MM.1S (cell line): ENCODE data around the gene ARHGEF26.

Source experiments
- EZH2 ChIP-seq: fragments of 300-600 bp; sonication (generic); optimal IDR thresholded peaks from 2 replicates; pipeline ENCODE3; 2017; ENCODE audit warnings: low read depth, mild to moderate bottlenecking, antibody characterized with exemption, low read length, mixed read lengths
- EZH2phosphoT487 ChIP-seq: fragments of 300-600 bp; sonication (generic); IDR thresholded peaks from 2 replicates; pipeline ENCODE4 v1.6.1; 2018; ENCODE audit warnings: antibody characterized with exemption, low read length
- TF ChIP-seq, protein P1 (sequence below): fragments of 300-600 bp; sonication (generic); IDR thresholded peaks from 2 replicates; pipeline ENCODE4 v1.5.1; 2016; ENCODE audit warnings: antibody characterized with exemption, low read length, mixed read lengths

DNA sequence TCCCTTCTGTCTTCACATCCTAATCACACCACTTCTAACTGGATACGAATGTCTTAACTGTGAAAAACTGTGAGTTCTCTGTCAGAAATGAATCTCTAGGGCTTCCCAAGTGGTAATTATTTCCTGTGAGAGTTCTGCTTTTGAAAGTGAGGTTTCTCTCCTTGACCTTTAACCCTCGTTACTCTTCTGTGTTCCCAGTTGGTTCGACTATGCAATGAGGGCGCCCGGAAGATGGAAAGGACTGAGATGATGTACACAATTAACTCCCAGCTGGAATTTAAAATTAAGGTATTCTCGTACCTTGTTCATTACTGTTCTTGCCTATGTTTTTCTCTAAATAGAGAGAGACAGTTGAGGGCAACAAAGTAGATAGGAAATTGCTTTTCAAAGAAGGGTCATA, 96.5 kb downstream of the ARHGEF26 start:
- TF ChIP-seq, protein P1, sequence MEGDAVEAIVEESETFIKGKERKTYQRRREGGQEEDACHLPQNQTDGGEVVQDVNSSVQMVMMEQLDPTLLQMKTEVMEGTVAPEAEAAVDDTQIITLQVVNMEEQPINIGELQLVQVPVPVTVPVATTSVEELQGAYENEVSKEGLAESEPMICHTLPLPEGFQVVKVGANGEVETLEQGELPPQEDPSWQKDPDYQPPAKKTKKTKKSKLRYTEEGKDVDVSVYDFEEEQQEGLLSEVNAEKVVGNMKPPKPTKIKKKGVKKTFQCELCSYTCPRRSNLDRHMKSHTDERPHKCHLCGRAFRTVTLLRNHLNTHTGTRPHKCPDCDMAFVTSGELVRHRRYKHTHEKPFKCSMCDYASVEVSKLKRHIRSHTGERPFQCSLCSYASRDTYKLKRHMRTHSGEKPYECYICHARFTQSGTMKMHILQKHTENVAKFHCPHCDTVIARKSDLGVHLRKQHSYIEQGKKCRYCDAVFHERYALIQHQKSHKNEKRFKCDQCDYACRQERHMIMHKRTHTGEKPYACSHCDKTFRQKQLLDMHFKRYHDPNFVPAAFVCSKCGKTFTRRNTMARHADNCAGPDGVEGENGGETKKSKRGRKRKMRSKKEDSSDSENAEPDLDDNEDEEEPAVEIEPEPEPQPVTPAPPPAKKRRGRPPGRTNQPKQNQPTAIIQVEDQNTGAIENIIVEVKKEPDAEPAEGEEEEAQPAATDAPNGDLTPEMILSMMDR: no peak
- TF ChIP-seq EZH2phosphoT487 (no peak), EZH2 (no peak)
